OCI-LY1 (cell line): ENCODE measurements around the gene IL12A.

Experiments used
- CTCF ChIP-seq: fragments of 200-600 bp; sonication (generic), shearing (Covaris generic); IDR thresholded peaks from 2 replicates; pipeline ENCODE4 v1.5.1; 2017; ENCODE audit warnings: mild to moderate bottlenecking, antibody characterized with exemption, low read length, moderate library complexity, mixed read lengths
- EZH2 ChIP-seq: fragments of 200-600 bp; sonication (generic), shearing (Covaris generic); IDR thresholded peaks from 2 replicates; pipeline ENCODE4 v1.8.0; 2017; ENCODE audit warnings: borderline replicate concordance, mixed run types, mild to moderate bottlenecking, antibody characterized with exemption, low read length, moderate library complexity, mixed read lengths

- TF ChIP-seq CTCF = no peak
- no peak for TF ChIP-seq EZH2
Observed at GRCh38 chr3:159945930-159946329, 42.7 kb upstream of the IL12A start.
